Measurements from ENCODE around the gene VPS26C.

GRCh38 chr21:37231249-37231645 is 35.9 kb downstream of the VPS26C start:
- TF ChIP-seq CTCF (conservative IDR thresholded peaks at IDR 0.05) (no peak), ZFX (IDR thresholded peaks at IDR 0.05) (no peak)

Data from C4-2B (cell line).